ENCODE results near the gene CELSR2.

DNA sequence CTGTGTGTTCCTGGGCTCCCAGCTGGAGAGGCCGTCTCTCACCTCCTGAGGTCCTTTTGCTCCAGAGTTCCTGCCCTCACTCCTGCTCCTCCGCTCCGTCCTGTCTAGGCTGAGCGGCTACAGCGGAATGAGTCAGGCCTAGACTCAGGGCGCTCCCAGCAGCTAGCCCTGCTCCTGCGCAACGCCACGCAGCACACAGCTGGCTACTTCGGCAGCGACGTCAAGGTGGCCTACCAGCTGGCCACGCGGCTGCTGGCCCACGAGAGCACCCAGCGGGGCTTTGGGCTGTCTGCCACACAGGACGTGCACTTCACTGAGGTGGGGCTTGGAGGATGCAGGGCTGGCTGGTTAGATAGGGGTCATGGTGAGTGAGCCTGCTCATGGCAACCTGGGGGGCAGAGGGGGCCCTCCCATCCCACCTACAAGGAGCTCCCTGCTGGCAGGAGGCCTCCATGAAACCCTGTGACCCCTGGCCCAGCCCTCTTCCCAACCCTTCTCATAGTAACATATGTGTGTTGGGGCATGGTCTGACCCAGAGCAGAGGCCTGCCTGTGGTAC, 18.5 kb downstream of the CELSR2 start:
- TF ChIP-seq EZH2 (IDR thresholded peaks at IDR 0.05; ENCODE audit: borderline replicate concordance, insufficient read depth, low read depth, low read length, poor library complexity, severe bottlenecking): no peak
- TF ChIP-seq, protein P1, sequence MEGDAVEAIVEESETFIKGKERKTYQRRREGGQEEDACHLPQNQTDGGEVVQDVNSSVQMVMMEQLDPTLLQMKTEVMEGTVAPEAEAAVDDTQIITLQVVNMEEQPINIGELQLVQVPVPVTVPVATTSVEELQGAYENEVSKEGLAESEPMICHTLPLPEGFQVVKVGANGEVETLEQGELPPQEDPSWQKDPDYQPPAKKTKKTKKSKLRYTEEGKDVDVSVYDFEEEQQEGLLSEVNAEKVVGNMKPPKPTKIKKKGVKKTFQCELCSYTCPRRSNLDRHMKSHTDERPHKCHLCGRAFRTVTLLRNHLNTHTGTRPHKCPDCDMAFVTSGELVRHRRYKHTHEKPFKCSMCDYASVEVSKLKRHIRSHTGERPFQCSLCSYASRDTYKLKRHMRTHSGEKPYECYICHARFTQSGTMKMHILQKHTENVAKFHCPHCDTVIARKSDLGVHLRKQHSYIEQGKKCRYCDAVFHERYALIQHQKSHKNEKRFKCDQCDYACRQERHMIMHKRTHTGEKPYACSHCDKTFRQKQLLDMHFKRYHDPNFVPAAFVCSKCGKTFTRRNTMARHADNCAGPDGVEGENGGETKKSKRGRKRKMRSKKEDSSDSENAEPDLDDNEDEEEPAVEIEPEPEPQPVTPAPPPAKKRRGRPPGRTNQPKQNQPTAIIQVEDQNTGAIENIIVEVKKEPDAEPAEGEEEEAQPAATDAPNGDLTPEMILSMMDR (IDR thresholded peaks at IDR 0.05): no peak

All from B cell (primary cell).